GM12878 (cell line): ENCODE measurements around the gene OR1E1. TPM values are rescaled to one million over a fixed set of nuclear protein-coding genes. Genes with fewer than 3 reads are reported as not detected.

Experiments used
- ATAC-seq: fragments of 200-7000 bp; cut with Tn5 transposase; 3 replicates; pipeline ENCODE4 v1.9.1; 2020; ENCODE audit warnings: mild to moderate bottlenecking, moderate library complexity
- BruUV-seq: library from RNA; stranded (reverse); fragments of 400-500 nt; replicated peaks from 2 replicates; lab custom pipeline; 2021; lab: Mats Ljungman, UMichigan
- CTCF ChIA-PET: fragments of 300-600 bp; sonication (Branson Sonifier 250); formaldehyde crosslinking; extraction: SDS; loops from one replicate; lab custom pipeline; 2021; ENCODE audit warnings: inconsistent platforms; lab: Yijun Ruan, JAX
- POLR2A ChIA-PET: fragments of 350-600 bp; formaldehyde crosslinking; extraction: SDS; loops from one replicate; lab custom pipeline; 2021; ENCODE audit warnings: inconsistent platforms; lab: Charles Lee
- RAD21 ChIA-PET: fragments of 300-600 bp; sonication (Branson Sonifier 250); formaldehyde crosslinking; loops from one replicate; lab custom pipeline; 2023; ENCODE audit warnings: antibody characterized with exemption; ENCODE audit not compliant: unreplicated experiment; lab: Charles Lee
- SMC1A ChIA-PET: fragments of 300-600 bp; sonication (Branson Sonifier 250); formaldehyde crosslinking; loops from one replicate; lab custom pipeline; 2023; ENCODE audit not compliant: unreplicated experiment, uncharacterized antibody; lab: Charles Lee
- DNase-seq: peaks from one replicate; pipeline ENCODE4 v3.0.0-alpha.2; 2011; ENCODE audit warnings: low read depth, low spot score
- FAIRE-seq: peaks from 3 replicates; lab custom pipeline; 2011; peaks lifted over from hg19 to GRCh38; lab: Jason Lieb, UNC
- H2AFZ ChIP-seq: 2 replicates; pipeline ENCODE4 v1.6.0; 2011; ENCODE audit warnings: low read depth, low read length, control low read depth; ENCODE audit not compliant: control insufficient read depth
- H3K27ac ChIP-seq: 2 replicates; pipeline ENCODE4 v1.5.1; 2011; ENCODE audit warnings: control low read depth; ENCODE audit not compliant: control insufficient read depth, insufficient read depth
- H3K27me3 ChIP-seq, 2 experiments: replicated peaks in 1 of 2; 2 replicates each; pipeline versions ENCODE4 v1.6.0 to v1.6.1; 2011; ENCODE audit warnings: low read length in 1 of 2; ENCODE audit not compliant: control insufficient read depth in 2 of 2, insufficient read depth in 2 of 2
- H3K36me3 ChIP-seq, 2 experiments: 2 replicates each; pipeline ENCODE4 v1.5.1; 2011; ENCODE audit warnings: low read length in 1 of 2; ENCODE audit not compliant: control insufficient read depth in 2 of 2, insufficient read depth in 2 of 2
- H3K4me1 ChIP-seq: 2 replicates; pipeline ENCODE4 v1.6.1; 2011; ENCODE audit warnings: mild to moderate bottlenecking, low read length, moderate library complexity, mixed read lengths; ENCODE audit not compliant: control insufficient read depth, insufficient read depth
- H3K4me2 ChIP-seq: 2 replicates; pipeline ENCODE4 v1.6.0; 2011; ENCODE audit warnings: control low read depth; ENCODE audit not compliant: control insufficient read depth, insufficient read depth
- H3K4me3 ChIP-seq: fragments of 200-600 bp; sonication (generic); 2 replicates; pipeline ENCODE4 v1.5.1; 2016
- H3K79me2 ChIP-seq: 2 replicates; pipeline ENCODE4 v1.6.0; 2011; ENCODE audit warnings: low read length; ENCODE audit not compliant: control insufficient read depth, insufficient read depth
- H3K9ac ChIP-seq: 2 replicates; pipeline ENCODE4 v1.8.0; 2011; ENCODE audit warnings: low read length, control low read depth, mixed read lengths; ENCODE audit not compliant: control insufficient read depth, insufficient read depth
- H3K9me3 ChIP-seq: replicated peaks from 3 replicates; pipeline ENCODE4 v1.5.1; 2011; ENCODE audit warnings: mild to moderate bottlenecking, low read length; ENCODE audit not compliant: control insufficient read depth, insufficient read depth
- H4K20me1 ChIP-seq: 2 replicates; pipeline ENCODE4 v1.6.0; 2011; ENCODE audit not compliant: control insufficient read depth, insufficient read depth
- CHD2 ChIP-seq: IDR thresholded peaks from 2 replicates; pipeline ENCODE4 v1.6.1; 2011; ENCODE audit warnings: low read depth, low read length, improper control_type of control experiment, borderline replicate concordance
- DPF2 ChIP-seq: fragments of 450-650 bp; IDR thresholded peaks from 2 replicates; pipeline ENCODE4 v1.6.1; 2017; ENCODE audit warnings: mild to moderate bottlenecking
- ETV6 ChIP-seq, 2 experiments: fragments of 450-650 bp in 1 of 2; IDR thresholded peaks in 1 of 2; conservative IDR thresholded peaks in 1 of 2; 2 replicates each; pipeline ENCODE4 v1.6.1; 2014; ENCODE audit warnings: antibody characterized with exemption in 1 of 2, borderline replicate concordance in 1 of 2, low read depth in 1 of 2, mild to moderate bottlenecking in 1 of 2, moderate library complexity in 1 of 2
- IRF4 ChIP-seq: IDR thresholded peaks from 2 replicates; pipeline ENCODE4 v1.6.1; 2011; ENCODE audit warnings: low read depth, low read length
- MTA2 ChIP-seq: fragments of 450-650 bp; IDR thresholded peaks from 2 replicates; pipeline ENCODE4 v1.6.1; 2016; ENCODE audit warnings: low read depth, mild to moderate bottlenecking, moderate library complexity
- NFIC ChIP-seq: IDR thresholded peaks from 2 replicates; pipeline ENCODE4 v1.6.1; 2012; ENCODE audit warnings: low read depth, mild to moderate bottlenecking, inconsistent platforms, low read length, moderate library complexity
- PAX5 ChIP-seq: IDR thresholded peaks from 2 replicates; pipeline ENCODE4 v1.6.1; 2011; ENCODE audit warnings: low read depth, low read length, borderline replicate concordance
- TARDBP ChIP-seq: IDR thresholded peaks from 2 replicates; pipeline ENCODE4 v1.6.1; 2016; ENCODE audit warnings: borderline replicate concordance
- WGBS: methylation state at CpG from one replicate; pipeline ENCODE4 v1.1.6; 2016; ENCODE audit warnings: low lambda C conversion rate; ENCODE audit not compliant: insufficient replicate concordance, insufficient coverage; ENCODE audit errors: missing lambda C conversion rate; 5-methylcytosine and 5-hydroxymethylcytosine counted together
- in situ Hi-C: fragments of 300-500 bp; cut with MboI; formaldehyde crosslinking; loops from 9 replicates; pipeline ENCODE4 v1.14.3; 2018; ENCODE audit warnings: mixed read lengths
- intact Hi-C: fragments of 100-400 bp; cut with micrococcal nuclease; formaldehyde crosslinking; loops from one replicate; pipeline ENCODE4 v1.14.2; 2022; ENCODE audit not compliant: unreplicated experiment
- polyA plus RNA-seq, 11 experiments: library from polyadenylated mRNA; depleted of rRNA in 4 of 11; unstranded in 6 of 11; stranded (reverse) in 5 of 11; fragments of >200 nt; fragmentation: Nextera tagmentation in 4 of 11; fragmentation: Illumina TruSeq in 1 of 11; extraction: Ambion mirVana in 4 of 11; extraction: Trizol in 1 of 11; gene quantifications; 1 replicate in 1 of 11; 2 replicates in 10 of 11; pipeline versions ENCODE4 v1.2.1 to v1.2.3, GENCODE V29; 2011 to 2016; ENCODE audit warnings: inconsistent platforms in 2 of 11, missing spikeins in 2 of 11, low read depth in 1 of 11
- total RNA-seq, 4 experiments: library from RNA; depleted of rRNA in 3 of 4; stranded (reverse); fragments of >200 nt in 3 of 4; fragmentation: Illumina TruSeq in 1 of 4; extraction: Trizol in 1 of 4; gene quantifications; 2 replicates each; pipeline versions ENCODE4 v1.2.1 to v1.2.3, GENCODE V29; 2013 to 2021
- TF ChIP-seq, protein P1 (sequence below): fragments of 450-650 bp; formaldehyde crosslinking; IDR thresholded peaks from 2 replicates; pipeline ENCODE4 v1.5.0; 2022; ENCODE audit warnings: mild to moderate bottlenecking, missing genetic modification characterization
- TF ChIP-seq, protein P2 (sequence below): fragments of 450-650 bp; IDR thresholded peaks from 2 replicates; pipeline ENCODE4 v1.6.1; 2014; ENCODE audit warnings: mild to moderate bottlenecking
- TF ChIP-seq, protein P3 (sequence below): IDR thresholded peaks from 2 replicates; pipeline ENCODE4 v1.6.1; 2012; ENCODE audit warnings: low read length, inconsistent platforms

The OR1E1 gene
- total and polyA plus RNA-seq, 10 of the 15 experiments (the other 5 are each of a cell fraction or from before 2014, with no cell fraction given) = not detected

DNA sequence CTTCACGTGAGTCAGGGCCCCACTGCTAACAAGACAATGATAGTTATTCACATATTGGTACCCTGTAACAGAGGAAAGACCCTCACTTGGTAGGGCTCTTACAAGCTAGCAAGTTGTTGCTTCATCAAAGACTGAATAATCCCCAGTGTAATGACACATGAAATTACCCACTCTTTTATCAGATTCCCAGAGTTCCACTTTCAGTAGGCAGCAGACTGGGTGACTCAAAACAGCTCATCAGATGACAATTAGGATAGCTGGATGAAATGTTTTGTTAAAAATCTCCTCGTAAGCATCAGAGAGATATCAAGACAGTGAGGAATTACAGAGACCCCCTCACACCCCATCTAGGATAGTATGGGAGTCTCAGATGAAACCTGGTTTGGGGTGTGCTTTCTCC, 42.2 kb upstream of the OR1E1 start:
- Histone ChIP-seq H3K9ac (no peak overlapping the region), H3K9me3 (no peaks in the 10 kb centered on the region), H3K36me3 (no peaks in the 10 kb centered on the region), H4K20me1 (no peaks in the 10 kb centered on the region), H3K4me3 (no peak overlapping the region), H3K27ac (no peak overlapping the region), H3K4me2 (no peak overlapping the region), H3K79me2 (no peaks in the 10 kb centered on the region), H2AFZ (no peak overlapping the region), H3K4me1 (no peaks in the 10 kb centered on the region), H3K27me3 (no peaks in the 10 kb centered on the region)
- ATAC-seq = no peak
- ChIA-PET SMC1A (no interaction called here), RAD21 (no interaction called here), POLR2A (interaction anchor here (0.6 kb wide), 1 partner anchor 141 kb away, joined by 3 read pairs; no protein-coding TSS in a partner anchor), CTCF (no interaction called here)
- no peak for DNase-seq
- in situ Hi-C loops (no loop called here), intact Hi-C loops (no loop called here)
- WGBS = 16% methylated on average over 2 of the region's 2 CpGs
- no peak for FAIRE-seq
- BruUV-seq = no TSS peak
- TF ChIP-seq CHD2 = no peak
- no peak for TF ChIP-seq MTA2
- TF ChIP-seq IRF4 = no peak
- no peak for TF ChIP-seq DPF2
- TF ChIP-seq NFIC = no peak
- TF ChIP-seq, protein P1, sequence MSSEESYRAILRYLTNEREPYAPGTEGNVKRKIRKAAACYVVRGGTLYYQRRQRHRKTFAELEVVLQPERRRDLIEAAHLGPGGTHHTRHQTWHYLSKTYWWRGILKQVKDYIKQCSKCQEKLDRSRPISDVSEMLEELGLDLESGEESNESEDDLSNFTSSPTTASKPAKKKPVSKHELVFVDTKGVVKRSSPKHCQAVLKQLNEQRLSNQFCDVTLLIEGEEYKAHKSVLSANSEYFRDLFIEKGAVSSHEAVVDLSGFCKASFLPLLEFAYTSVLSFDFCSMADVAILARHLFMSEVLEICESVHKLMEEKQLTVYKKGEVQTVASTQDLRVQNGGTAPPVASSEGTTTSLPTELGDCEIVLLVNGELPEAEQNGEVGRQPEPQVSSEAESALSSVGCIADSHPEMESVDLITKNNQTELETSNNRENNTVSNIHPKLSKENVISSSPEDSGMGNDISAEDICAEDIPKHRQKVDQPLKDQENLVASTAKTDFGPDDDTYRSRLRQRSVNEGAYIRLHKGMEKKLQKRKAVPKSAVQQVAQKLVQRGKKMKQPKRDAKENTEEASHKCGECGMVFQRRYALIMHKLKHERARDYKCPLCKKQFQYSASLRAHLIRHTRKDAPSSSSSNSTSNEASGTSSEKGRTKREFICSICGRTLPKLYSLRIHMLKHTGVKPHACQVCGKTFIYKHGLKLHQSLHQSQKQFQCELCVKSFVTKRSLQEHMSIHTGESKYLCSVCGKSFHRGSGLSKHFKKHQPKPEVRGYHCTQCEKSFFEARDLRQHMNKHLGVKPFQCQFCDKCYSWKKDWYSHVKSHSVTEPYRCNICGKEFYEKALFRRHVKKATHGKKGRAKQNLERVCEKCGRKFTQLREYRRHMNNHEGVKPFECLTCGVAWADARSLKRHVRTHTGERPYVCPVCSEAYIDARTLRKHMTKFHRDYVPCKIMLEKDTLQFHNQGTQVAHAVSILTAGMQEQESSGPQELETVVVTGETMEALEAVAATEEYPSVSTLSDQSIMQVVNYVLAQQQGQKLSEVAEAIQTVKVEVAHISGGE (CRISPR knock-in tag) = no peak
- TF ChIP-seq, protein P2, sequence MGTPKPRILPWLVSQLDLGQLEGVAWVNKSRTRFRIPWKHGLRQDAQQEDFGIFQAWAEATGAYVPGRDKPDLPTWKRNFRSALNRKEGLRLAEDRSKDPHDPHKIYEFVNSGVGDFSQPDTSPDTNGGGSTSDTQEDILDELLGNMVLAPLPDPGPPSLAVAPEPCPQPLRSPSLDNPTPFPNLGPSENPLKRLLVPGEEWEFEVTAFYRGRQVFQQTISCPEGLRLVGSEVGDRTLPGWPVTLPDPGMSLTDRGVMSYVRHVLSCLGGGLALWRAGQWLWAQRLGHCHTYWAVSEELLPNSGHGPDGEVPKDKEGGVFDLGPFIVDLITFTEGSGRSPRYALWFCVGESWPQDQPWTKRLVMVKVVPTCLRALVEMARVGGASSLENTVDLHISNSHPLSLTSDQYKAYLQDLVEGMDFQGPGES = no peak
- TF ChIP-seq TARDBP = no peak
- TF ChIP-seq, protein P3, sequence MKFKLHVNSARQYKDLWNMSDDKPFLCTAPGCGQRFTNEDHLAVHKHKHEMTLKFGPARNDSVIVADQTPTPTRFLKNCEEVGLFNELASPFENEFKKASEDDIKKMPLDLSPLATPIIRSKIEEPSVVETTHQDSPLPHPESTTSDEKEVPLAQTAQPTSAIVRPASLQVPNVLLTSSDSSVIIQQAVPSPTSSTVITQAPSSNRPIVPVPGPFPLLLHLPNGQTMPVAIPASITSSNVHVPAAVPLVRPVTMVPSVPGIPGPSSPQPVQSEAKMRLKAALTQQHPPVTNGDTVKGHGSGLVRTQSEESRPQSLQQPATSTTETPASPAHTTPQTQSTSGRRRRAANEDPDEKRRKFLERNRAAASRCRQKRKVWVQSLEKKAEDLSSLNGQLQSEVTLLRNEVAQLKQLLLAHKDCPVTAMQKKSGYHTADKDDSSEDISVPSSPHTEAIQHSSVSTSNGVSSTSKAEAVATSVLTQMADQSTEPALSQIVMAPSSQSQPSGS = no peak
- no peak for TF ChIP-seq PAX5
- no peak for TF ChIP-seq ETV6 (conservative IDR thresholded peaks at IDR 0.05 in 1 of 2, IDR thresholded peaks at IDR 0.05 in 1 of 2; ENCODE audit: borderline replicate concordance in 1 of 2, low read depth in 1 of 2)
